ENCODE data around the gene RXRG. TPM values are rescaled to one million over a fixed set of nuclear protein-coding genes. Genes with fewer than 3 reads are reported as not detected.

The RXRG gene
- total RNA-seq (2021; fragmentation: NEBNext Ultra II Directional; extraction: Animal tissue kit (Norgen Biotek cat#: 25700)), result not detected in 2 replicates
- not detected in 2 replicates for polyA plus RNA-seq (2011; rRNA removed)
- polyA plus RNA-seq (2011; cell fraction: cytosol; rRNA removed), result not detected
- not detected for polyA plus RNA-seq (2011; cell fraction: nucleus; rRNA removed)
- not detected in 4 replicates for polyA plus RNA-seq (2012, experiment 1 of 2)
- polyA plus RNA-seq (2012, experiment 2 of 2), result not detected
- not detected for polyA plus RNA-seq (2013, experiment 1 of 2)
- not detected for polyA plus RNA-seq (2013, experiment 2 of 2)
- not detected in 2 replicates for polyA minus RNA-seq (2011; rRNA and poly(A)+ RNA removed)
- polyA minus RNA-seq (2011; cell fraction: cytosol; rRNA and poly(A)+ RNA removed), result not detected
- polyA minus RNA-seq (2011; cell fraction: nucleus; rRNA and poly(A)+ RNA removed), result not detected
- long read RNA-seq, experiment 1, result 0 reads
- long read RNA-seq, experiment 2, result 0 reads

- H4K8ac ChIP-seq (ENCODE audit: extremely low read depth, insufficient read depth, low read length), result no peak within 1 kb of the TSS; the same call in 1 of the 2 replicates
- no peak within 1 kb of the TSS for H3K56ac ChIP-seq (replicated peaks; ENCODE audit: insufficient read length, low read depth, low read length)
- no peak within 1 kb of the TSS for H2BK15ac ChIP-seq (ENCODE audit: low read length)
- H3K23me2 ChIP-seq (ENCODE audit: low read depth, low read length), result no peaks in the 10 kb centered on the region; the same call in 1 of the 2 replicates
- peak in 1 of 2 experiments; percentile 57 for DNase-seq (ENCODE audit: low read depth in 1 of 2, low spot score in 2 of 2)
- no peak within 1 kb of the TSS for H3K18ac ChIP-seq (ENCODE audit: extremely low read depth, low read length)
- TF ChIP-seq RNF2 (IDR thresholded peaks at IDR 0.05; ENCODE audit: borderline replicate concordance, low read depth, low read length, missing control alignments, poor library complexity, severe bottlenecking) (no peak), EZH2 (IDR thresholded peaks at IDR 0.05; ENCODE audit: low read depth, low read length, severe bottlenecking) (peak; percentile 14), CREB1 (IDR thresholded peaks at IDR 0.05) (0 out of 2 replicates have a peak, but pooled peaks have one; percentile 45), FOSL1 (IDR thresholded peaks at IDR 0.05; ENCODE audit: insufficient read depth, low read depth, low read length) (no peak)
- H3K4me3 ChIP-seq (ENCODE audit: extremely low read depth in 1 of 4, insufficient read depth in 2 of 4, low read depth in 3 of 4, low read length in 4 of 4), result peak within 1 kb of the TSS; percentile 1 to 52 (median 28); a peak in 7 of 8 replicates
- H3K79me2 ChIP-seq (ENCODE audit: control insufficient read depth in 1 of 2, insufficient read depth in 2 of 2, low read length in 2 of 2), result no peaks in the 10 kb centered on the region
- H2AK5ac ChIP-seq (ENCODE audit: low read depth, low read length), result no peak within 1 kb of the TSS
- H3K23ac ChIP-seq (ENCODE audit: insufficient read length), result no peak within 1 kb of the TSS
- peak within 1 kb of the TSS; percentile 62 to 70 for H3K4me2 ChIP-seq (ENCODE audit: insufficient read depth in 1 of 2, low read depth in 2 of 2, low read length in 2 of 2)
- POLR2A ChIA-PET (ENCODE audit: partially characterized antibody), result interaction anchor here (1.8 kb wide), 1 partner anchor 10 kb away, joined by 5 read pairs; no protein-coding TSS in a partner anchor
- no peaks in the 10 kb centered on the region for H3K79me1 ChIP-seq (ENCODE audit: low read depth, low read length)
- H3K14ac ChIP-seq (ENCODE audit: insufficient read length), result no peak within 1 kb of the TSS
- FAIRE-seq, result no peak
- H3K36me3 ChIP-seq (ENCODE audit: control insufficient read depth in 2 of 4, insufficient read depth in 4 of 4, low read length in 3 of 4), result no peaks in the 10 kb centered on the region
- H2BK12ac ChIP-seq (ENCODE audit: low read depth, low read length), result no peak within 1 kb of the TSS
- no peak within 1 kb of the TSS for H4K5ac ChIP-seq (ENCODE audit: insufficient read length, low read depth, low read length)
- H2BK20ac ChIP-seq (ENCODE audit: low read length), result no peak within 1 kb of the TSS
- H3K4ac ChIP-seq (replicated peaks; ENCODE audit: insufficient read length, low read depth, low read length), result no peak within 1 kb of the TSS
- H4K91ac ChIP-seq (replicated peaks; ENCODE audit: insufficient read length, low read length), result no peak within 1 kb of the TSS
- H3K4me1 ChIP-seq (replicated peaks in 1 of 4; ENCODE audit: control insufficient read depth in 3 of 4, insufficient read depth in 4 of 4, low read length in 3 of 4), result peaks cover 10 to 19% (median 14%) of the 10 kb centered on the region in 4 experiments; a peak in 6 of 7 replicates
- H2BK120ac ChIP-seq (replicated peaks; ENCODE audit: low read depth, low read length), result no peak within 1 kb of the TSS
- no peak within 1 kb of the TSS for H3K9ac ChIP-seq (replicated peaks in 1 of 4; ENCODE audit: extremely low read depth in 1 of 4, low read depth in 3 of 4, low read length in 3 of 4)
- peaks cover 2 to 6% of the 10 kb centered on the region in 2 experiments for H4K20me1 ChIP-seq (replicated peaks in 1 of 2; ENCODE audit: control insufficient read depth in 1 of 2, insufficient read depth in 2 of 2, low read length in 2 of 2)
- no peak within 1 kb of the TSS for H2AFZ ChIP-seq (ENCODE audit: low read length)
- H3K27ac ChIP-seq (ENCODE audit: low read depth, low read length), result no peak within 1 kb of the TSS
- 8% methylated on average over 33 of the region's 33 CpGs; no CpG with 5 or more reads in 1 of the 2 experiments for WGBS, 2 experiments (ENCODE audit: extremely low coverage in 1 of 2, insufficient coverage in 1 of 2, insufficient read length in 1 of 2, insufficient replicate concordance in 2 of 2, low coverage in 1 of 2, low lambda C conversion rate in 2 of 2, missing lambda C conversion rate in 1 of 2)
- no peak within 1 kb of the TSS for H2BK5ac ChIP-seq (ENCODE audit: low read depth, low read length)
- H3K9me3 ChIP-seq (ENCODE audit: insufficient read depth in 2 of 2, low read depth in 1 of 2, low read length in 1 of 2), result no peaks in the 10 kb centered on the region
- CTCF ChIA-PET (ENCODE audit: partially characterized antibody), result interaction anchor here (1.6 kb wide), 1 partner anchor 147 kb away, joined by 4 read pairs; no protein-coding TSS in a partner anchor
- H3K27me3 ChIP-seq (replicated peaks in 1 of 4; ENCODE audit: control insufficient read depth in 3 of 4, extremely low read depth in 1 of 4, insufficient read depth in 3 of 4, low read length in 3 of 4), result peaks cover 35 to 74% (median 61%) of the 10 kb centered on the region in 4 experiments
Observed at GRCh38 chr1:165444897-165445370, at the start of gene RXRG. RXRG (minus strand) TSS chr1:165445126; CDS start chr1:165444893, 233 bp downstream.
